ENCODE measurements around the gene GLCCI1.

GRCh38 chr7:7979558-7979957 lies 11.0 kb downstream of the GLCCI1 start:
- TF ChIP-seq POLR2AphosphoS5 (IDR thresholded peaks at IDR 0.05; ENCODE audit: borderline replicate concordance, low read depth, low read length) (no peak), EZH2 (IDR thresholded peaks at IDR 0.05) (no peak)

All from SK-N-MC (cell line).